Measurements from ENCODE around the gene DDX54.
"Not testable (repeated sequence)": the region's sequence is repeated elsewhere in the genome, so short reads cannot be mapped to it uniquely, and the experiment has no call there.

The DDX54 gene

GRCh38 chr12:113220593-113221180 lies 35.4 kb upstream of the DDX54 start:
- peak in 1 of 2 donors; percentile 18 for DNase-seq

- no peak for DNase-seq
Observed at GRCh38 chr12:113216027-113216426, 30.7 kb upstream of the DDX54 start.

GRCh38 chr12:113214895-113215400 lies 29.7 kb upstream of the DDX54 start:
- DNase-seq: peak in 1 of 2 donors; percentile 41

- DNase-seq: no peak
Observed at GRCh38 chr12:113211160-113211559, 25.9 kb upstream of the DDX54 start.

- DNase-seq: peak; percentile 77 to 81
Observed at GRCh38 chr12:113208041-113208934, 23.0 kb upstream of the DDX54 start.

GRCh38 chr12:113207613-113208040 lies 22.3 kb upstream of the DDX54 start:
- no peak for DNase-seq

GRCh38 chr12:113206802-113207201 lies 21.5 kb upstream of the DDX54 start:
- DNase-seq: not testable (repeated sequence)

- no peak for DNase-seq
Observed at GRCh38 chr12:113204804-113205203, 19.5 kb upstream of the DDX54 start.

- DNase-seq: no peak
Observed at GRCh38 chr12:113203852-113204760, 18.8 kb upstream of the DDX54 start.

- DNase-seq: no peak
Observed at GRCh38 chr12:113202300-113203075, 17.2 kb upstream of the DDX54 start.

GRCh38 chr12:113201187-113202177 lies 16.2 kb upstream of the DDX54 start:
- no peak for DNase-seq

GRCh38 chr12:113200021-113200797 lies 14.9 kb upstream of the DDX54 start:
- DNase-seq: no peak

- DNase-seq: no peak
Observed at GRCh38 chr12:113198296-113198695, 13.0 kb upstream of the DDX54 start.

GRCh38 chr12:113197518-113198077 lies 12.3 kb upstream of the DDX54 start:
- no peak for DNase-seq

GRCh38 chr12:113196990-113197389 lies 11.7 kb upstream of the DDX54 start:
- peak; percentile 76 to 77 for DNase-seq

GRCh38 chr12:113196582-113196981 lies 11.3 kb upstream of the DDX54 start:
- no peak for DNase-seq

- no peak for DNase-seq
Observed at GRCh38 chr12:113195598-113195997, 10.3 kb upstream of the DDX54 start.

GRCh38 chr12:113194971-113195391 lies 9.7 kb upstream of the DDX54 start:
- no peak for DNase-seq

- DNase-seq: no peak
Observed at GRCh38 chr12:113191227-113191626, 5.9 kb upstream of the DDX54 start.

GRCh38 chr12:113190761-113191160 lies 5.5 kb upstream of the DDX54 start:
- no peak for DNase-seq
